ENCODE data around the gene ARMC9. TPM values are rescaled to one million over a fixed set of nuclear protein-coding genes. Genes with fewer than 3 reads are reported as not detected.

Gene ARMC9
- total RNA-seq, 4 donors from 2014 or later: 0.20 to 7.2 (median 3.2) TPM

- Histone ChIP-seq H3K36me3 (no peaks in the 10 kb centered on the region), H3K27ac (no peak overlapping the region), H3K4me1 (no peaks in the 10 kb centered on the region), H3K9me3 (no peaks in the 10 kb centered on the region), H3K27me3 (peaks cover 8 to 18% (median 17%) of the 10 kb centered on the region in 3 donors), H3K4me3 (no peak overlapping the region)
- in situ Hi-C loops (cut with MboI; ENCODE audit: low sequenced_read_pairs in 4 of 4): no loop called here
- TF ChIP-seq POLR2A (IDR thresholded peaks at IDR 0.05) (no peak), CTCF (IDR thresholded peaks at IDR 0.05 in 4 of 5, conservative IDR thresholded peaks at IDR 0.05 in 1 of 5) (no peak)
- ATAC-seq (no peak), DNase-seq (no peak)
- intact Hi-C loops (cut with DNase I; ENCODE audit: low total_unique reads): no loop called here
These were observed 194.2 kb downstream of the ARMC9 start for GRCh38 chr2:231392431-231393148.

- DNase-seq (no peak), ATAC-seq (no peak)
- peaks cover 8 to 18% (median 17%) of the 10 kb centered on the region in 3 donors for H3K27me3 ChIP-seq
- intact Hi-C loops (cut with DNase I; ENCODE audit: low total_unique reads) (no loop called here), in situ Hi-C loops (cut with MboI; ENCODE audit: low sequenced_read_pairs in 4 of 4) (no loop called here)
- H3K9me3 ChIP-seq: no peaks in the 10 kb centered on the region
- no peak overlapping the region for H3K27ac ChIP-seq
- TF ChIP-seq CTCF (IDR thresholded peaks at IDR 0.05 in 4 of 5, conservative IDR thresholded peaks at IDR 0.05 in 1 of 5) (no peak), POLR2A (IDR thresholded peaks at IDR 0.05) (no peak)
- no peak overlapping the region for H3K4me3 ChIP-seq
- H3K4me1 ChIP-seq: no peaks in the 10 kb centered on the region
- H3K36me3 ChIP-seq: no peaks in the 10 kb centered on the region
These were observed 195.0 kb downstream of the ARMC9 start for GRCh38 chr2:231393149-231394131.

- Histone ChIP-seq H3K4me3 (no peak overlapping the region), H3K4me1 (no peaks in the 10 kb centered on the region), H3K36me3 (no peaks in the 10 kb centered on the region), H3K27ac (no peak overlapping the region), H3K27me3 (peaks cover 8 to 18% (median 17%) of the 10 kb centered on the region in 3 donors), H3K9me3 (no peaks in the 10 kb centered on the region)
- intact Hi-C loops (cut with DNase I; ENCODE audit: low total_unique reads) (no loop called here), in situ Hi-C loops (cut with MboI; ENCODE audit: low sequenced_read_pairs in 4 of 4) (no loop called here)
- ATAC-seq (no peak), DNase-seq (no peak)
- TF ChIP-seq POLR2A (IDR thresholded peaks at IDR 0.05): no peak
- TF ChIP-seq CTCF (IDR thresholded peaks at IDR 0.05 in 4 of 5, conservative IDR thresholded peaks at IDR 0.05 in 1 of 5): no peak
These were observed 196.0 kb downstream of the ARMC9 start for GRCh38 chr2:231394211-231395141.

Data from gastrocnemius medialis (tissue), 4 donors.